ENCODE data around the gene ZNF557. TPM values are rescaled to one million over a fixed set of nuclear protein-coding genes. Genes with fewer than 3 reads are reported as not detected.
"Not testable (repeated sequence)": the region's sequence is repeated elsewhere in the genome, so short reads cannot be mapped to it uniquely, and the experiment has no call there.

Gene ZNF557
- total RNA-seq (2014; rRNA removed; shearing (Covaris generic)) = 7.2 and 8.9 TPM in 2 replicates
- 1.3 and 1.7 TPM in 2 replicates for polyA plus RNA-seq (2014; cell fraction: nucleus; rRNA removed)

- peak; percentile 93 for DNase-seq (ENCODE audit: extremely low read depth, low read depth)
Observed at GRCh38 chr19:7069042-7069903, at the start of gene ZNF557. Gene ZNF557 (plus strand): TSS chr19:7069703. CDS start chr19:7075075, 5,372 bp downstream.

GRCh38 chr19:7021331-7021730, 48.2 kb upstream of the ZNF557 start, which contains the start of gene MBD3L2B:
Gene MBD3L2B (minus strand): TSS chr19:7021431. CDS start chr19:7021397, 34 bp downstream.
- not testable (repeated sequence) for DNase-seq (ENCODE audit: extremely low read depth, low read depth)

- DNase-seq (ENCODE audit: extremely low read depth, low read depth) = not testable (repeated sequence)
Observed at GRCh38 chr19:7028790-7029189, 40.7 kb upstream of the ZNF557 start.

- DNase-seq (ENCODE audit: extremely low read depth, low read depth) = not testable (repeated sequence)
Observed at GRCh38 chr19:7030278-7030677, 39.2 kb upstream of the ZNF557 start, which contains the start of gene MBD3L5. Gene MBD3L5 (plus strand): TSS chr19:7030578. CDS start chr19:7030612, 34 bp downstream.

- not testable (repeated sequence) for DNase-seq (ENCODE audit: extremely low read depth, low read depth)
Observed at GRCh38 chr19:7040079-7040478, 29.4 kb upstream of the ZNF557 start, which contains the start of gene MBD3L4. Gene MBD3L4 (minus strand): TSS chr19:7040179. CDS start chr19:7040144, 35 bp downstream.

- DNase-seq (ENCODE audit: extremely low read depth, low read depth) = not testable (repeated sequence)
Observed at GRCh38 chr19:7041563-7041962, 27.9 kb upstream of the ZNF557 start.

- not testable (repeated sequence) for DNase-seq (ENCODE audit: extremely low read depth, low read depth)
Observed at GRCh38 chr19:7049021-7049420, 20.5 kb upstream of the ZNF557 start, which contains the start of gene MBD3L2. Gene MBD3L2 (plus strand): TSS chr19:7049321. CDS start chr19:7049374, 53 bp downstream.

GRCh38 chr19:7051421-7051820, 18.1 kb upstream of the ZNF557 start:
- DNase-seq (ENCODE audit: extremely low read depth, low read depth) = not testable (repeated sequence)

- not testable (repeated sequence) for DNase-seq (ENCODE audit: extremely low read depth, low read depth)
Observed at GRCh38 chr19:7052896-7053295, 16.6 kb upstream of the ZNF557 start.

- DNase-seq (ENCODE audit: extremely low read depth, low read depth) = not testable (repeated sequence)
Observed at GRCh38 chr19:7054635-7055368, 14.7 kb upstream of the ZNF557 start.

- not testable (repeated sequence) for DNase-seq (ENCODE audit: extremely low read depth, low read depth)
Observed at GRCh38 chr19:7055679-7056078, 13.8 kb upstream of the ZNF557 start.

GRCh38 chr19:7056371-7056770, 13.1 kb upstream of the ZNF557 start:
- DNase-seq (ENCODE audit: extremely low read depth, low read depth) = not testable (repeated sequence)

GRCh38 chr19:7058576-7058975, 10.9 kb upstream of the ZNF557 start, which contains the start of gene MBD3L3:
Gene MBD3L3 (minus strand): TSS chr19:7058676. CDS start chr19:7058605, 71 bp downstream.
- not testable (repeated sequence) for DNase-seq (ENCODE audit: extremely low read depth, low read depth)

- DNase-seq (ENCODE audit: extremely low read depth, low read depth) = not testable (repeated sequence)
Observed at GRCh38 chr19:7059977-7060376, 9.5 kb upstream of the ZNF557 start.

- no peak for DNase-seq (ENCODE audit: extremely low read depth, low read depth)
Observed at GRCh38 chr19:7063339-7063738, 6.2 kb upstream of the ZNF557 start.

GRCh38 chr19:7063764-7064418, 5.6 kb upstream of the ZNF557 start:
- DNase-seq (ENCODE audit: extremely low read depth, low read depth) = no peak

- peak; percentile 27 for DNase-seq (ENCODE audit: extremely low read depth, low read depth)
Observed at GRCh38 chr19:7067122-7067521, 2.4 kb upstream of the ZNF557 start.

- DNase-seq (ENCODE audit: extremely low read depth, low read depth) = no peak
Observed at GRCh38 chr19:7067716-7068115, 1.8 kb upstream of the ZNF557 start.

- no peak for DNase-seq (ENCODE audit: extremely low read depth, low read depth)
Observed at GRCh38 chr19:7068599-7068998, 904 bp upstream of the ZNF557 start.

GRCh38 chr19:7069904-7070226, 362 bp downstream of the ZNF557 start:
- DNase-seq (ENCODE audit: extremely low read depth, low read depth) = no peak
